GM12878 (cell line): ENCODE measurements around the gene PPIL3. TPM values are rescaled to one million over a fixed set of nuclear protein-coding genes. Genes with fewer than 3 reads are reported as not detected.

ENCODE experiments used
- ATAC-seq: fragments of 200-7000 bp; cut with Tn5 transposase; 3 replicates; pipeline ENCODE4 v1.9.1; 2020; ENCODE audit warnings: mild to moderate bottlenecking, moderate library complexity
- BruUV-seq: library from RNA; stranded (reverse); fragments of 400-500 nt; replicated peaks from 2 replicates; lab custom pipeline; 2021; lab: Mats Ljungman, UMichigan
- CTCF ChIA-PET: fragments of 300-600 bp; sonication (Branson Sonifier 250); formaldehyde crosslinking; extraction: SDS; loops from one replicate; lab custom pipeline; 2021; ENCODE audit warnings: inconsistent platforms; lab: Yijun Ruan, JAX
- POLR2A ChIA-PET: fragments of 350-600 bp; formaldehyde crosslinking; extraction: SDS; loops from one replicate; lab custom pipeline; 2021; ENCODE audit warnings: inconsistent platforms; lab: Charles Lee
- RAD21 ChIA-PET: fragments of 300-600 bp; sonication (Branson Sonifier 250); formaldehyde crosslinking; loops from one replicate; lab custom pipeline; 2023; ENCODE audit warnings: antibody characterized with exemption; ENCODE audit not compliant: unreplicated experiment; lab: Charles Lee
- SMC1A ChIA-PET: fragments of 300-600 bp; sonication (Branson Sonifier 250); formaldehyde crosslinking; loops from one replicate; lab custom pipeline; 2023; ENCODE audit not compliant: unreplicated experiment, uncharacterized antibody; lab: Charles Lee
- DNase-seq: peaks from one replicate; pipeline ENCODE4 v3.0.0-alpha.2; 2011; ENCODE audit warnings: low read depth, low spot score
- FAIRE-seq: peaks from 3 replicates; lab custom pipeline; 2011; peaks lifted over from hg19 to GRCh38; lab: Jason Lieb, UNC
- H2AFZ ChIP-seq: 2 replicates; pipeline ENCODE4 v1.6.0; 2011; ENCODE audit warnings: low read depth, low read length, control low read depth; ENCODE audit not compliant: control insufficient read depth
- H3K27ac ChIP-seq: 2 replicates; pipeline ENCODE4 v1.5.1; 2011; ENCODE audit warnings: control low read depth; ENCODE audit not compliant: control insufficient read depth, insufficient read depth
- H3K27me3 ChIP-seq, 2 experiments: replicated peaks in 1 of 2; 2 replicates each; pipeline versions ENCODE4 v1.6.0 to v1.6.1; 2011; ENCODE audit warnings: low read length in 1 of 2; ENCODE audit not compliant: control insufficient read depth in 2 of 2, insufficient read depth in 2 of 2
- H3K36me3 ChIP-seq, 2 experiments: 2 replicates each; pipeline ENCODE4 v1.5.1; 2011; ENCODE audit warnings: low read length in 1 of 2; ENCODE audit not compliant: control insufficient read depth in 2 of 2, insufficient read depth in 2 of 2
- H3K4me1 ChIP-seq: 2 replicates; pipeline ENCODE4 v1.6.1; 2011; ENCODE audit warnings: mild to moderate bottlenecking, low read length, moderate library complexity, mixed read lengths; ENCODE audit not compliant: control insufficient read depth, insufficient read depth
- H3K4me2 ChIP-seq: 2 replicates; pipeline ENCODE4 v1.6.0; 2011; ENCODE audit warnings: control low read depth; ENCODE audit not compliant: control insufficient read depth, insufficient read depth
- H3K4me3 ChIP-seq: fragments of 200-600 bp; sonication (generic); 2 replicates; pipeline ENCODE4 v1.5.1; 2016
- H3K79me2 ChIP-seq: 2 replicates; pipeline ENCODE4 v1.6.0; 2011; ENCODE audit warnings: low read length; ENCODE audit not compliant: control insufficient read depth, insufficient read depth
- H3K9ac ChIP-seq: 2 replicates; pipeline ENCODE4 v1.8.0; 2011; ENCODE audit warnings: low read length, control low read depth, mixed read lengths; ENCODE audit not compliant: control insufficient read depth, insufficient read depth
- H3K9me3 ChIP-seq: replicated peaks from 3 replicates; pipeline ENCODE4 v1.5.1; 2011; ENCODE audit warnings: mild to moderate bottlenecking, low read length; ENCODE audit not compliant: control insufficient read depth, insufficient read depth
- H4K20me1 ChIP-seq: 2 replicates; pipeline ENCODE4 v1.6.0; 2011; ENCODE audit not compliant: control insufficient read depth, insufficient read depth
- JUNB ChIP-seq: IDR thresholded peaks from 2 replicates; pipeline ENCODE4 v1.6.1; 2016; ENCODE audit warnings: antibody characterized with exemption, mild to moderate bottlenecking
- MXI1 ChIP-seq: fragments of 150-350 bp; IDR thresholded peaks from 2 replicates; pipeline ENCODE4 v1.6.1; 2011; ENCODE audit warnings: low read depth, mild to moderate bottlenecking, inconsistent platforms, low read length, improper control_type of control experiment
- POLR2AphosphoS5 ChIP-seq: IDR thresholded peaks from 2 replicates; pipeline ENCODE4 v1.6.1; 2011; ENCODE audit warnings: mild to moderate bottlenecking, low read length, inconsistent platforms
- RAD51 ChIP-seq: fragments of 450-650 bp; IDR thresholded peaks from 2 replicates; pipeline ENCODE4 v1.6.1; 2016; ENCODE audit warnings: moderate library complexity, mild to moderate bottlenecking, inconsistent platforms
- RELA ChIP-seq: fragments of 450-650 bp; IDR thresholded peaks from 2 replicates; pipeline ENCODE4 v1.8.0; 2014; ENCODE audit warnings: borderline replicate concordance; ENCODE audit not compliant: partially characterized antibody
- SMC3 ChIP-seq: IDR thresholded peaks from 2 replicates; pipeline ENCODE4 v1.6.1; 2011; ENCODE audit warnings: low read length, improper control_type of control experiment, borderline replicate concordance
- TCF7 ChIP-seq: IDR thresholded peaks from 2 replicates; pipeline ENCODE4 v1.6.1; 2014; ENCODE audit warnings: antibody characterized with exemption, borderline replicate concordance
- WRNIP1 ChIP-seq: IDR thresholded peaks from 2 replicates; pipeline ENCODE4 v1.6.1; 2011; ENCODE audit warnings: low read depth, low read length, improper control_type of control experiment, borderline replicate concordance
- WGBS: methylation state at CpG from one replicate; pipeline ENCODE4 v1.1.6; 2016; ENCODE audit warnings: low lambda C conversion rate; ENCODE audit not compliant: insufficient replicate concordance, insufficient coverage; ENCODE audit errors: missing lambda C conversion rate; 5-methylcytosine and 5-hydroxymethylcytosine counted together
- in situ Hi-C: fragments of 300-500 bp; cut with MboI; formaldehyde crosslinking; loops from 9 replicates; pipeline ENCODE4 v1.14.3; 2018; ENCODE audit warnings: mixed read lengths
- intact Hi-C: fragments of 100-400 bp; cut with micrococcal nuclease; formaldehyde crosslinking; loops from one replicate; pipeline ENCODE4 v1.14.2; 2022; ENCODE audit not compliant: unreplicated experiment
- polyA plus RNA-seq, 11 experiments: library from polyadenylated mRNA; depleted of rRNA in 4 of 11; unstranded in 6 of 11; stranded (reverse) in 5 of 11; fragments of >200 nt; fragmentation: Nextera tagmentation in 4 of 11; fragmentation: Illumina TruSeq in 1 of 11; extraction: Ambion mirVana in 4 of 11; extraction: Trizol in 1 of 11; gene quantifications; 1 replicate in 1 of 11; 2 replicates in 10 of 11; pipeline versions ENCODE4 v1.2.1 to v1.2.3, GENCODE V29; 2011 to 2016; ENCODE audit warnings: inconsistent platforms in 2 of 11, missing spikeins in 2 of 11, low read depth in 1 of 11
- total RNA-seq, 4 experiments: library from RNA; depleted of rRNA in 3 of 4; stranded (reverse); fragments of >200 nt in 3 of 4; fragmentation: Illumina TruSeq in 1 of 4; extraction: Trizol in 1 of 4; gene quantifications; 2 replicates each; pipeline versions ENCODE4 v1.2.1 to v1.2.3, GENCODE V29; 2013 to 2021
- TF ChIP-seq, protein P1 (sequence below): fragments of 450-650 bp; IDR thresholded peaks from 2 replicates; pipeline ENCODE4 v1.6.1; 2018; ENCODE audit warnings: borderline replicate concordance, mild to moderate bottlenecking; ENCODE audit not compliant: partially characterized antibody
- TF ChIP-seq, protein P2 (sequence below): fragments of 450-650 bp; formaldehyde crosslinking; IDR thresholded peaks from 2 replicates; pipeline ENCODE4 v1.4.0; 2022; ENCODE audit warnings: mild to moderate bottlenecking, moderate library complexity

PPIL3 gene
- total and polyA plus RNA-seq, 10 of the 15 experiments (the other 5 are each of a cell fraction or from before 2014, with no cell fraction given): 33.8 to 176 (median 59.1) TPM

DNA sequence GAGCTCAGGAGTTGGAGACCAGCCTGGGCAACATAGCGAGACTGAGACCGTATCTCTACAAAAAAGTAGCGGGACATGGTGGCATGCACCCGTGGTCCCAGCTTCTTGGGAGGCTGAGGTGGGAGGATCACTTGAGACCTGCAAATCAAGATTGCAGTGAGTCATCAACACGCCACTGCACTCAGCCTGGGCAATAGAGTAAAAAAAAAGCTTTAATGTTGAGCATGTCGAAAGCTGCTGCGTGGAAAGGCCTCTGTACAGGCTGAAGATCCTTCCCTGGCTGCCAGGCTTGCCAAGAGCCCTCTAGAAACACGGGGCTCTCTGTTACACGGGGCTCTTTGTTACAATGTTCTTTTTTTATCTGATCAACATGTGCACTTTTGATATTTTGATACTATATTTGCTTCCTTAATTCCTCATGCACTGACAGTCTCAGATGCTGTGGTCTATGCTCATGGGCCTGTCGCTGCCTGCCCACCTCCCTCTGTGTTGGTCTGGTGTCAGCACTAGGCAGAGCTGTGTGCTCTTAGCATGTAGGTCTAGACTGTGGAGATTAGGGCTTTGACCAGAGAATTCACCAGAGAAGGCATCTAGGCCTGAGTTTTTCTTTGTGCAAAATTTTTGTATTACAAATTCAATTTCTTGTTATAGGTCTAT lies 43.1 kb downstream of the PPIL3 start (continued):
- TF ChIP-seq POLR2AphosphoS5 (no peak), SMC3 (no peak), WRNIP1 (no peak), RELA (no peak)

DNA sequence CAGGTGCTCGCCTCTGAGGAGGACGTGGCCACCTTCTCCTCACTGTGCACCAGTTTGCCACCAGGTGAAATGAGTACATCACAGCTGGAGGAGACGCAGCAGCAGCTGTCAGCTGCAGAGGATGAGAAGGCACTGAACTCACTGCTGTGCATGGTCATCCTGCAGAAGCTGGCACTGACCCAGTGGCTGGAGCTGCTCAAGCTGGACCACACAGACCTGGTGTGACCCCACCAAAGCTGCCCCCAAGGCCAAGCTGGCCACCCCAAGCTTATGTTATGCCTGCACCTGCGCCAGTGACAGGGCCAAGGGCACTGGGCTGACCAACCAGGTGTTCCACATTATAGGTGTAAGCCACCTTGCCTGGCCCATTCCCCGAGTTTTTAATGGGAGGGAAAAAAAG lies 43.7 kb downstream of the PPIL3 start:
- in situ Hi-C loops (no loop called here), intact Hi-C loops (no loop called here)
- ChIA-PET SMC1A (interaction anchor here (0.5 kb wide), 1 partner anchor 169 kb away, joined by 3 read pairs; no protein-coding TSS in a partner anchor), CTCF (interaction anchor here (1.1 kb wide), 1 partner anchor 19 kb away, joined by 3 read pairs; no protein-coding TSS in a partner anchor), RAD21 (interaction anchor here (1.3 kb wide), 1 partner anchor 224 kb away, joined by 3 read pairs; no protein-coding TSS in a partner anchor), POLR2A (no interaction called here)
- H3K9me3 ChIP-seq: no peaks in the 10 kb centered on the region
- H3K27ac ChIP-seq: no peak overlapping the region
- no peaks in the 10 kb centered on the region for H3K36me3 ChIP-seq
- ATAC-seq: no peak
- H3K79me2 ChIP-seq: no peaks in the 10 kb centered on the region
- no peak for DNase-seq
- WGBS: 48% methylated on average over 5 of the region's 5 CpGs
- no peak for TF ChIP-seq JUNB
- TF ChIP-seq, protein P1, sequence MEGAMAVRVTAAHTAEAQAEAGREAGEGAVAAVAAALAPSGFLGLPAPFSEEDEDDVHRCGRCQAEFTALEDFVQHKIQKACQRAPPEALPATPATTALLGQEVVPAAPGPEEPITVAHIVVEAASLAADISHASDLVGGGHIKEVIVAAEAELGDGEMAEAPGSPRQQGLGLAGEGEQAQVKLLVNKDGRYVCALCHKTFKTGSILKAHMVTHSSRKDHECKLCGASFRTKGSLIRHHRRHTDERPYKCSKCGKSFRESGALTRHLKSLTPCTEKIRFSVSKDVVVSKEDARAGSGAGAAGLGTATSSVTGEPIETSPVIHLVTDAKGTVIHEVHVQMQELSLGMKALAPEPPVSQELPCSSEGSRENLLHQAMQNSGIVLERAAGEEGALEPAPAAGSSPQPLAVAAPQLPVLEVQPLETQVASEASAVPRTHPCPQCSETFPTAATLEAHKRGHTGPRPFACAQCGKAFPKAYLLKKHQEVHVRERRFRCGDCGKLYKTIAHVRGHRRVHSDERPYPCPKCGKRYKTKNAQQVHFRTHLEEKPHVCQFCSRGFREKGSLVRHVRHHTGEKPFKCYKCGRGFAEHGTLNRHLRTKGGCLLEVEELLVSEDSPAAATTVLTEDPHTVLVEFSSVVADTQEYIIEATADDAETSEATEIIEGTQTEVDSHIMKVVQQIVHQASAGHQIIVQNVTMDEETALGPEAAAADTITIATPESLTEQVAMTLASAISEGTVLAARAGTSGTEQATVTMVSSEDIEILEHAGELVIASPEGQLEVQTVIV: no peak
- TF ChIP-seq, protein P2, sequence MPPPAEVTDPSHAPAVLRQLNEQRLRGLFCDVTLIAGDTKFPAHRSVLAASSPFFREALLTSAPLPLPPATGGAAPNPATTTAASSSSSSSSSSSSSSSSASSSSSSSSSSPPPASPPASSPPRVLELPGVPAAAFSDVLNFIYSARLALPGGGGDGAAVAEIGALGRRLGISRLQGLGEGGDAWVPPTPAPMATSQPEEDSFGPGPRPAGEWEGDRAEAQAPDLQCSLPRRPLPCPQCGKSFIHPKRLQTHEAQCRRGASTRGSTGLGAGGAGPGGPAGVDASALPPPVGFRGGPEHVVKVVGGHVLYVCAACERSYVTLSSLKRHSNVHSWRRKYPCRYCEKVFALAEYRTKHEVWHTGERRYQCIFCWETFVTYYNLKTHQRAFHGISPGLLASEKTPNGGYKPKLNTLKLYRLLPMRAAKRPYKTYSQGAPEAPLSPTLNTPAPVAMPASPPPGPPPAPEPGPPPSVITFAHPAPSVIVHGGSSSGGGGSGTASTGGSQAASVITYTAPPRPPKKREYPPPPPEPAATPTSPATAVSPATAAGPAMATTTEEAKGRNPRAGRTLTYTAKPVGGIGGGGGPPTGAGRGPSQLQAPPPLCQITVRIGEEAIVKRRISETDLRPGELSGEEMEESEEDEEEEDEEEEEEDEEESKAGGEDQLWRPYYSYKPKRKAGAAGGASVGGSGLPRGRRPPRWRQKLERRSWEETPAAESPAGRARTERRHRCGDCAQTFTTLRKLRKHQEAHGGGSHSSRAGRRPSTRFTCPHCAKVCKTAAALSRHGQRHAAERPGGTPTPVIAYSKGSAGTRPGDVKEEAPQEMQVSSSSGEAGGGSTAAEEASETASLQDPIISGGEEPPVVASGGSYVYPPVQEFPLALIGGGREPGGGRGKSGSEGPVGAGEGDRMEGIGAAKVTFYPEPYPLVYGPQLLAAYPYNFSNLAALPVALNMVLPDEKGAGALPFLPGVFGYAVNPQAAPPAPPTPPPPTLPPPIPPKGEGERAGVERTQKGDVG (CRISPR knock-in tag): no peak
- no peak for TF ChIP-seq MXI1
- TF ChIP-seq TCF7: no peak
- no peak for TF ChIP-seq RAD51
- no peak overlapping the region for H3K9ac ChIP-seq
- H3K4me3 ChIP-seq: no peak overlapping the region
- FAIRE-seq: no peak
- no peak overlapping the region for H3K4me2 ChIP-seq
- BruUV-seq: no TSS peak
- H3K27me3 ChIP-seq: no peaks in the 10 kb centered on the region
- no peaks in the 10 kb centered on the region for H3K4me1 ChIP-seq
- H2AFZ ChIP-seq: no peak overlapping the region
- H4K20me1 ChIP-seq: no peaks in the 10 kb centered on the region
